Measurements from ENCODE around the gene DUSP9.

DNA sequence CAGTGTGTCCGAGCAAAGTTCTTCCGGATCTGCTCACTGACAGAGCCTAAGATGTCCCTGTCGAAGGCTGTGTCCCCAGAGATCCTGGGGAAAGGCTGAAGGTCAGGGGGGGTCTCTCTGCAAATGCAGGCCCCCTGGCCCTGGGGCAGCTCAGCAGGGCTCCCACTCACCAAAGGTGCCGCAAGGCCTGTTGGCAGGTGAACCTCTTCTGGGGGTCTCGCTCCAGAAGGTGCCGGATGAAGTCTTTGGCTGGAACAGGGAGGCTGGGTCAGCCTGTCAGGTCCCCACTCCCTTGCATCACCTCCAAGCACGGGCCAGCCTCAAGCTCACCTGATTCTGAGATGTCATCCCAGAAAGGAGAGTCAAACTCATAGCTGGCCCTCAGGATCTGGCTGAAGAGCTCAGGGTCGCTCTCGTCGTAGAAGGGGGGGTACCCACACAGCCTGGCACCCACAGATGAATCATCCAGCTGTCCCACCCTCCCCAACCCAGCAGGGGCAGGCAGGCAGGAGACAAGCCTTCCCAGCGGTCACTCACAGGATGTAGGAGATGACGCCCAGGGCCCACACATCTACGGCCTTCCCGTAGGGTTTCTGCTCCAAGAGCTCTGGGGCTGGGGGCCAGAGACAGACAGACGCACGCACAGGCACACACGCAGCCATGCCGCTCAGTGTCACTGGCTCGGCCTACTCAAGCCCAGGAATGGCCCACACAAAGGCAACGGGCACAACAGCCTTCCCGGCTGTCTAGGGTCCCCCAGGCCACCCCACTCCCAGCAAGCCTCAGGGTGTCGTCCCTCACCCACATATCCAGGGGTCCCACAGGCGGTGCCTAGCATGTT, 24.0 kb downstream of the DUSP9 start:
- TF ChIP-seq YY1 (IDR thresholded peaks at IDR 0.05; ENCODE audit: insufficient read depth, insufficient read length) (no peak), ZNF274 (IDR thresholded peaks at IDR 0.05; ENCODE audit: low read depth, low read length) (no peak)

Measured in NT2/D1 (cell line).